KG1 (cell line): ENCODE results near the gene PNLDC1.
"Not testable (repeated sequence)": the region's sequence is repeated elsewhere in the genome, so short reads cannot be mapped to it uniquely, and the experiment has no call there.

Experiments used
- DNase-seq: peaks from one replicate; lab custom pipeline; 2025; lab: John Stamatoyannopoulos, UW

The PNLDC1 gene

DNA sequence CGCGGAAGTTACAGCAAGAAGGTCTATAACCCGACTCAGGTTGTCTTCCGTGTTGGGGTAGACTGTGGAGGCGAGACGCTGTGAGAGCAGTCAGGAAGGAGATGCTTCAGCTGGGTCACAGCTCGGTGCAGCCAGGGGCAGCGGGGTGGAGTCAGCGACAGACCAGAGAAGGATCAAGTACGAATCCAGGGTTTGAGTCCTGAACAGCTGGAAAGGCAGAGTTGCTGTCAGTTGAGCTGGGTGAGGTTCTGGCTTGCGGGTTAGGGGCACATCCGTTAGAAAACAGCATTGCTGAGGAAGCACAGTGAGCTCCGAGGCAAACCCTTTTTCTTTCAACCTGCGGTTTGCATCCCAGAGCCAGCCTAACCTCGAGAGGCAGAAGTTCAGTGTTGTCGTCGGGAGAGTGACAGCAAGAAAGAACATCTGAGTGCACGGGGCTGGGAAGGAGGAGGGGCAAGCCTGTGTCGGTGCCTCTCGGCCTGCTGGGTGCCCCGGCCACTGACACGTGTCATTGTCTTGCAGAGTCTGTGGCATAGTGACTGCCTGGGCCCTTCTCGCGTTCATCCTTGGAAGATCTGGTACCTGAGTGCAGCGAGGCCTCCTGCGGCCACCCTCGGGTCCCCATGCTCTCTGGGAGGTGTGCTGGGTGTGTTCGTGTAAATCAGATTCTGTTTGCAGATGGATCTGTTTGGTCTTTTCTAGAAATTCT is 20.0 kb downstream of the PNLDC1 start:
- DNase-seq: peak; percentile 70

DNA sequence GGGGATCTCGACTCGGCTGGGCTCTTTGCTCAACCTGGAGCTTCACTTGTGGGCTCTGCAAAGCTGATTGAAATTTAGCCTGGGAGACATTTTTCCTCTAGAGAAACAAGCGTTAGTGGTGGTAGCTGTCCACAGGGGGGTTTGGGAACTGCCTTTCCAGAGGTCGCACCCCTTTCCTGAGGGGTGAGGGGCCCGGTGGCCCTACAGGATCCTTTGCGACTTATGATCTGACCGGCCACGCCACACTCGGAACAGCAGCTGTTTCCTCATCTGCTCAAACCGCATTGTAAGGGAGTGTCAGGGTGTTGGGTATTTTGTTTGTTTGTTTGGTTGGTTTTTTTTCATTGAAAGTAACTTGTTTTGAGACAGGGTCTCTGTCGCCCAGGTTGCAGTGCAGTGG is 21.0 kb downstream of the PNLDC1 start:
- no peak for DNase-seq

DNA sequence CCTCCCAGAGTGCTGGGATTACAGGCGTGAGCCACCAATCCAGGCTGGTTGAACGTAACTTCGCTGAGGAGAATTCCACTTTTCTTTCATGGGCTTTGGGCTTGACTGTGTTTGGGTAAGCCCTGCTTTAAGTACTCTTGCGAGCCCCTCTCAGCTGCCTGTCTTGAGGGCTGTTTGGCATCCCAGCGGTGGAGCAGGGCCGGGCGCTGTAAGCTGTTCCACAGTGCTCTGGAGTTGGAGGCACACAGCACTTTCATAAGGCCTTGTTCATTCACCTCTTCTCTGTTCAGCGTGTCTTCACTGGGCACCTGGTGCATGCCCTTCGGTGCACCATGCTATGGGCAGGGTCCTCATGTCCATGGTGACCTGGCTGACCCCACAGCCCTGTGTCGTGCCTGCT is 21.6 kb downstream of the PNLDC1 start:
- DNase-seq: no peak

DNA sequence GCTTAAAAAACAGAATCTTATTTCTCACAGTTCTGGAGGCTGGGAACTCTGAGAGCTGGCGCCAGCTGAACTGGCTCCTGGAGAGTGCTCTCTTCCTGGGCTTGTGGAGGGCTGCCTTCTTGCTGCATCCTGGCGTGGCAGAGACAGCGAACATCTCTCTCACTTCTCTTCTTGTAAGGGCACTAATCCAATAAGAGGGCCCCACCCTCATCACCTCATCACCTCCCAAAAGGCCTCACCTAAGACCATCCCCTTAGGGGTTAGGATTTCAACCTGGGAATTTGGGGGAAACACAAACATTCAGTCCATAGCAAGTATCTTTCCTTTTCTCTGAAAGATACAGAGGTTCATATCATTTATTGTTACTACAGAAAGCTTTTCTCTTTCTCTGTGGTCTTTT is 23.9 kb downstream of the PNLDC1 start:
- DNase-seq: no peak

DNA sequence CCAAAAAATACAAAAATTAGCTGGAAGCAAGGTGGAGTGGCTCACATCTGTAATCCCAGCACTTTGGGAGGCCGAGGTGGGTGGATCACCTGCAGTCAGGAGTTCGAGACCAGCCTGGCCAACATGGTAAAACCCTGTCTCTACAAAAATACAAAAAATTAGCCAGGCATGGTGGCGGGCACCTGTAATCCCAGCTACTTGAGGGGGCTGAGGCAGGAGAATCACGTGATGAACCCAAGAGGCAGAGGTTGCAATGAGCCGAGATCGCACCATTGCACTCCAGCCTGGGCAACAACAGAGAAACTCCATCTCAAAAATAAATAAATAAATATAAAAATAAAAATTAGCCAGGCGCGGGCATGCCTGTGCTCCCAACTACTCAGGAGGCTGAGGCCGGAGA is 24.6 kb downstream of the PNLDC1 start:
- not testable (repeated sequence) for DNase-seq

DNA sequence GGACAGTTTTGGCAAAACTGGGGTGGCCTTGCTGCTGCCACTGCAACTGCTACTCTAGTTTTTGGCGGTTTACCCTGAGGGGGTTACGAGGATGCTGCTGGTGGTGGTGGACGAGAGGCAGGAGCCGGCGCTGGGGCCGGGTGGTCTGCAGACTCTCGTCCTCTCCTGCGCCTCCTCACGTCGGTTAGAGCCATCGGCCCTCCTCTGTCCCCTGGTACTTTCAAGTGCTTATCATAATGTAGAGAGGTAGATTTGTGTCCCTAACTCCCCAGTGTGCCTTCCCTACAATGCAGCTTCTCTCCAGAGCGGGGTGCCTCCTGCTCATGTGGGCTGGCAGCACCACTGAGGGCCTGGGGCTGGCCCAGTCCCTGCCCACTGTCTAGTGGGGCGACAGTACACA is 25.9 kb downstream of the PNLDC1 start:
- DNase-seq: no peak

DNA sequence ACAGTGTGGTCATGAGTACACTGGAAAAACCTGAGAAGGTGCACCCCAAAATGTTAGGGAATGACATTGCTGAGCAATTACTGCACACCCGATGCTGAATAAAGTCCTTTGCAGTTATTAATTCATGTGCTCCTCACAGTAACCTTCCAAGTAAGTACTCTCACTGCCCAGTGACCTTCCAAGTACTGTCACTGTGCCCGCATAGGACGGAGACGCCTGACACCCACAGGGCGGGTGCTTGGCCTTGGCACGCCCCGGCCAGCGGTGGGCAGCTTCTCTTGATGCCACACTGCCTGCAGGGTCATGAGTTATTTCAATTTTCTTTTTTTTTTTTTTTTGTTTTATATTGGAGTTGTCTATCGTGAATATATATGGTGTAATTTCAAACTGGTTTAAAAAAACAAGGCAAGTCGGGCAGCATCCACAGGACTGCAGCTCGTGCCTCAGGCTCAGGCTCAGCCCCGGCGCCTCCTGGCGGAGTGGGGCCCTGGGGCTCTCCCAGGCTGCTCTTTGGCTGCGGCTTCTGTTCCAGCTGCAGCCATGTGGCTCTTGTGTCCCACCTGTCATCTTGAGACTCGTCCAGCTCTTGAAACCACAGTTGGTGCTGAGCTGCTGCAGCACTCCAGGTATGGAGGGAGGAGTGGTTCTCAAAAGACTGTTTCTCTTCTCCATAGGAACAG is 27.0 kb downstream of the PNLDC1 start:
- DNase-seq: no peak

DNA sequence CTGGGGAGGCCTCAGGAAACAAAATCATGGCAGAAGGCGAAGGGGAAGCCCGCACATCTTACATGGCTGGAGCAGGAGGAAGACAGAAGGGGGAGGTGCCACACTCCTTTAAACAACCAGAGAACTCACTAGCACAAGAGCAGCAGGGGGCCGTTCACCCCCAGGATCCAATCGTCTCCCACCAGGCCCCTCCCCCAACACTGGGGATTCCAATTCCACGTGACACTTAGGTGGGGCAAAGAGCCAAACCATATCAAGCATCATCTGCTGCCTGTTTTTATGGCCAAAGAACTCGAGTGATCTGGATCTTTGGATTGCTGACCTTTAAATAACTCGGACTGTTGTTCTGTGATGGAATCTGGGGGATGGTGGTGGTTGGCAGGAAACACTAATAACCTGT is 28.0 kb downstream of the PNLDC1 start:
- no peak for DNase-seq

DNA sequence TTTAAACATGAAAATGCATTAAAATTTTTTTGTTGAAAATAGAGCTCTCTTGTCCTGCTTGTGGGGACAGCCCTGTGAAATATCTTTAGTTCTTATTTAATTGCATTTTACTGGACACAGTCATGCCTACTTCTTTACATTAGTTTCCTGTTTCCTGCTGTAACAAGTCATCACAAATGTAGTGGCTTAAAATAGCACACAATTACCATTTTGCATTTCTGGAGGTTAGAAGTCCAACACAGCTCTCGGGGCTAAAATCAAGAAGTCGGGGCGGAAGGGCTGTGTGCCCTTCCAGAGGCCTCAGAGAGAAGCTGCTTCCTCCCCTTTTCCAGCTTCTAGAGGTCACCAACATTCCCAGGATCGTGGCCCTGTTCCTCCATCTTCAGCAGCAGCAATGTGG is 29.4 kb downstream of the PNLDC1 start:
- peak; percentile 54 for DNase-seq

DNA sequence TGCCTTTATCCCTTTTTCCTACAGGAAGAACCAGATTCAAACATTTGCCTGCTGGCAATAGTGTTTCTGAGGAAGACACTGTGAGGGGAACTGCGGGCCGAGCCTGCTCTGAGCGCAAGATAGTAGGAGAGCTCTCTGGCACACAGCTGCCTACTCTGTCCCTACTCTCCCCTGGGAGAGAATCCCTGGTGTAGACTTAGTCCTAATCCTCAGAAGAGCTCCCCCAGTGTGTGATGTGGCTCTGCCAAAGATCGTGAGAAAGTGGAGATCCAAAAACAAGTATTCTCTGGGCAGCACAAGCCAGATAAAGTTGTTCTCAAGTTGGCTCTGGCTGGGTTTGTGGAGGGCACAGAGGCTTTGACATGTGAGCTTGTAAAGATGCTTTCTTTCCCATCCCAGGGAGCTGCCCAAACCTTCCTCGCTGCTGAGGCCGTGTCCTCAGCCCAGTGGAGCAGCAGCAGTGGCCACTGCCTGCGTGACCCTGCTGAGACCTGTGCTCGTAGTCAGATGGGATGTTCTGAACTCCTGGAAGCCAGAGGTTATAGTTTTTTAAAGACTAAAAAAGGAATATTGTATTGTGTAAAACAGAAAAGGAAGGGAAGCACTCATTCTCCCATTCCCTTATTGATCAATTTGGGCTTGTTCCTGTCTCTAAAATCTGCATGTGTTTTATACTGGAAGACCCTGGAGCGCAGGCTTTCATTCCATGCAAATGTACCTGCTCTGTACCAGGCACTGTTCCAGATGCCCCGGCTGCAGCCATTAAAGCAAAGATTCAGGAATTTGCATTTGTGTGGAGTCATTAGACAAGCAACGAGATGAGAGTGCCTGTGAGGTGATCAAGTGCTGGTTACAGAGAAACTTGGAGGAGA is 30.7 kb downstream of the PNLDC1 start:
- DNase-seq: no peak

DNA sequence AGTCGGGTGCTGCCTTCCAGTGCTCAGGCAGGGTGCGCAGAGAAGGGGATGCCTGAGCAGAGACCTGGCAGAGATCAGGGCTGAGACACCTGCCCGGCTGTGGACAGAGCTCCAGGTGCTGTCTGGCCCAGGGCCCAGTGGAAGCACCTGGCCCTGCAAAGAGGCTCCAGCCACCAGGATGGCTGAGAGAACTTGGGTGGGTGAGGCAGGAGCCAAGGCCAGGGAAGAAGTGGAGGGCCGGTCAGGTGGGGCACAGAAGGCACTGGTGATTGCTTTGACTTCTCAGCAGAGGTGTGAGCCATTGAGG is 31.2 kb downstream of the PNLDC1 start:
- no peak for DNase-seq

DNA sequence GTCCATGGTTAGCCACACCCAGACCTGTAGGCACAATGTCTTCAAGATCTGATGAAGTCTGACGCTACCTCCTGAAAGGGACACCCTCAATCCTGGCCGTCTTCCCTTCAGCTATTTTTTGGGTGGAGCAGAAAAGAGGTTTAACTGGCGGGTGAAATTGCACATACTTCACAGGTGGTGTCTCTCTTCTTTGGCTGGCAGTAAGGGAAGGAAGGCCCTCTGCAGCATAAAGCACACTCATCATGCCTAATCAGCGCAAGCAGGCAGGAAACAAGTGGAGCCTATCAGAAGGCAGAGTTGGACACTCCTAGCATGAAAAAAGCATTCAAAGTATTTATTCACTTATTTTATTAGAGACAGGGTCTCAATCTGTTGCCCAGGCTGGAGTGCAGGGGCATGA is 32.9 kb downstream of the PNLDC1 start:
- DNase-seq: no peak

DNA sequence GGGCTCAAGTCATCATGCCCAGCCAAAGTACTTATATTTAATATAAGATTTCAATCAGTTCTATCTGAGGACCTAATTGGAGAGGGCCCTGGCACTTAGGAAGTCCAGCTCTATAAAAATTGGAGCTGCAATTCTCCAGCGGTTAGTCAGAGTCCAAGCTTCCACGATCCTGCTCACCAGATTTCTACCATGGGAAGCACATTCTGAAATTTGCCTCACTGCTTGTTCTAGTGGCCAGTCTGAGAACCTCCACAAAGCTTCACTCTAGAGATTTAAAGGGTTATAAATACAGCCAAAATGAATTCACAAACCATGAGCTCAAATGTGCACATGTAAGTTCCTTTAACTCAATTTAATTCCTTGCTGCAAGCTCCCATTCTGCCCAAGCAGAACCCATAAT is 33.5 kb downstream of the PNLDC1 start:
- no peak for DNase-seq

DNA sequence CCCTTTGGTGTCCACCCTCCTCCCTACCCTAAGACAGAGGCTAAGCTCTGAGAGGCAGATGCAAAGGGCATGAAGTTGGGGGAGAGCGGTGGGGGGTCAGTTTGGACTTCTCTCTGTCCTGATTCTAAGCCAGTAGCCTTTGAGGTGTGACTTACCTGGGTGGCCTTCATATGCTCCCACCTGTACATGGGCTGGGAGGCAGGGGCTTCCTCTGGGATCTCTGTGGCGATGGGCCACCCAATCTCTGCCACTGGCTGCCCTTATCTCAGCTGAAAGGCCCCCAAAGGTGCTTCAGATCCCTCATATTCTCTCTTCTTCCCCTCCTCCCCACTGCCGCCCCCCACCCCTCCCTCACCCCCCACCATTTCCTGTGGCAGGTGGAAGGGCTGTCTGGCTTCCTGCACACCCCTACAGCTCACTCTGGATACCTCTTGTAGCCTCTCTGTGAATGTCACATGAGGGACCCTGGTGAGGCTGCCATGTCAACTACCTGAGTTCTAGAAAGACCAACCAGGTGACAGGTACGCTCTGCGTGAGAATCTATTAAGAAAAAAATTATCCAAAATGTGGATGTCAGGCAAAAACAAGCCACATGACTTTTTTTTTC is 34.0 kb downstream of the PNLDC1 start:
- no peak for DNase-seq

DNA sequence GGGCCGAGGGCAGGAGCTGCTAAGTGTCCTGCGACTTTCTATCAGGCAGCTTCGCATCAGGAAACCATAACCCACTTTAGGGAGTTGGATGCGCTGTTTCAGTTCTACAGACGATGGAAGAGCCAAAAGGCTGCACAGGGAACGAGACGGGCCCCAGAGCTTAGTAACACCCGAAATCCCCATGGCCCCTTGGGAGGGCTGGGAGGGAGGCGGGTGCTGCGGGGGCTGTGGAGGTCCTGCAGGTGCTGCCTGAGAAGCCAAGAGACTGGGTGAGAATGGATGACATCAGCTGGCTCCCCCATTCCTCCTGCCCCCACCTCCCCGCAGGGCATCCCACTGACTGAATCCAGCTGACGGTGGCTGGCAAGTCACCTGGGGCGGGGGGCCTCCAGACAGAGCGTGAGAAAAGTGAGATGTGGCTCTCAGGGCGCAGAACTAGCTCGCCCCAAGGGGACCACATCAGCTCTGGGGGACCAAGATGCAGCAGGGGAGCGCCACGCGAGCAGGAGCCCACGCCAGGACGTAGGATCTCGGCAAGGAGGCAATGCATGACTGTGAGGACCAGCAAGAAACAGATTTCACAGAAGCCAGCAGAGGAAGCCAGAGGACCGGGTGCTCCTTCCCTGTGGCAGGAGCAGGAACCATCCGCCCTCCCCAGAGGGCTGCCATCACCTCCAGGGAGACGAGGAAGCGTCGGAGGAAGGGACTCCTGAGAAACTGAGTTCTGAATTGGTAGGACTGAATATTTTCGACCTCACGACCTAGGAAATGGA is 36.8 kb downstream of the PNLDC1 start:
- no peak for DNase-seq

DNA sequence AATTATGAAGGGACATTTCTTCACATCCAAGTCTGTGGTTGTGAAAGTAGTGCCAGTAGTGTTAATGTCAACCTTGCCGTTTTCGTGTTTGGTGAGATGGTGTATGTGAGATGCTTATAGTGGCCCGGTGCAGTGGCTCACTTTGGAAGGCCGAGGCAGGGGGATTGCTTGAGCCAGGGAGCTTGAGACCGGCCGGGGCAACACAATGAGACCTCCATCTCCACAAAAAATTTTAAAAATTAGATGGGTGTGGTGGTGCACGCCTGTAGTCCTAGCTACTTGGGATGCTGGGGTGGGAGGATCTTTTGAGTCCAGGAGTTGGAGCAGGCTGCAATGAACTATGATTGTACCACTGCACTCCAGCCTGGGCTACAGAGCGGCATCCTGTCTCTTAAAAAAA is 37.4 kb downstream of the PNLDC1 start:
- no peak for DNase-seq

DNA sequence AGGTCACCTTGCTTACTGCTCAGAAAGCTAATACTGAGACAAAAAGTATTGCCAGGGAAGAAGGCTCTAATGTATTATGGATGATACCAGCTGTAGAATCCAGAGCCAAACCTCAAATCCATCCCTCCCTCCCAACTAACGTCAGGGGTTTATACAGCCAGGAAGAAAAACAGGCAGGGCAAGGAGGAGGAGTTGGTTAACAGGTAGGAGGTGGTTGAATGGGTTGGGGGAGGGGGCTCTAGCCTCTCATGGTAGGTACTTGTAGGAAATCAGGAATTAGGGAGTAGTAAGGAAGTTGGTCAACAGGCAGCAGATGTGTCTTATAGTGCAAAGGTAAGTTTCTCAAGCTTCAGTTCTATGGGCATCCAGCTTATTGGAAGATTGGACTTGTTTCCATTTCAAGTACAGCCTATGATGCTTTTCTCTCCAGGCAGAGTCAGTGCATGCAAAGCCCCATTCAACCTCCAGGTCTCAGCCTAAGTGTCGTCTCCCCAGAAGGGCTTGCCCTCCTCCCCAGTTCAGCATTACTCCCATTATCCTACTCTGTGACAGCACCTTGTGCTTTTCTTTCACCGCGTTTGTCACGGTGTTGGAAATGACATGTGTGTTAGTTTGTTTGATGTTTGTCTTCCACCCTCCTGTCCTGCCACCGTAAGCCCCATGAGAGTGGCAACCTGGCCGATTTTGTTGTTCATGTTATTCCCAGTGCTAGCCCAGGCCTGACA is 38.1 kb downstream of the PNLDC1 start:
- DNase-seq: no peak

DNA sequence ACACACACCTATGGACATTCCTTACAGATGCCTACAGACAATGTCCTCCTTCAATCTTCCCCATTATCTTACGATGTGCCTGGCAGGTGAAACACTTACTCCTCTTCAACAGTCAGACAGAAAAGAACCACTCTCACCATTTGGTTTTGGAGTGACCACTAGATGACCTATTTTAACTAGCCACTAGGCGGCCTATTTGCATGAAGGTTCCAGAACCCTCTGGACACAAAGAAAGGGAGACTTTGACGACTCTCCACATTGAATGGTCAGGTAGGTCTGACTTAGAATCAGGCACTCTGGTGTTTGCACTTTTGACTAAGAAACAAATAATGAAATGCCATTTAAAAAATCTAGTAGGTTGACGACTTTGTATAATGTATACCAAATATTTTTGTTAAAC is 42.0 kb downstream of the PNLDC1 start:
- DNase-seq: no peak

DNA sequence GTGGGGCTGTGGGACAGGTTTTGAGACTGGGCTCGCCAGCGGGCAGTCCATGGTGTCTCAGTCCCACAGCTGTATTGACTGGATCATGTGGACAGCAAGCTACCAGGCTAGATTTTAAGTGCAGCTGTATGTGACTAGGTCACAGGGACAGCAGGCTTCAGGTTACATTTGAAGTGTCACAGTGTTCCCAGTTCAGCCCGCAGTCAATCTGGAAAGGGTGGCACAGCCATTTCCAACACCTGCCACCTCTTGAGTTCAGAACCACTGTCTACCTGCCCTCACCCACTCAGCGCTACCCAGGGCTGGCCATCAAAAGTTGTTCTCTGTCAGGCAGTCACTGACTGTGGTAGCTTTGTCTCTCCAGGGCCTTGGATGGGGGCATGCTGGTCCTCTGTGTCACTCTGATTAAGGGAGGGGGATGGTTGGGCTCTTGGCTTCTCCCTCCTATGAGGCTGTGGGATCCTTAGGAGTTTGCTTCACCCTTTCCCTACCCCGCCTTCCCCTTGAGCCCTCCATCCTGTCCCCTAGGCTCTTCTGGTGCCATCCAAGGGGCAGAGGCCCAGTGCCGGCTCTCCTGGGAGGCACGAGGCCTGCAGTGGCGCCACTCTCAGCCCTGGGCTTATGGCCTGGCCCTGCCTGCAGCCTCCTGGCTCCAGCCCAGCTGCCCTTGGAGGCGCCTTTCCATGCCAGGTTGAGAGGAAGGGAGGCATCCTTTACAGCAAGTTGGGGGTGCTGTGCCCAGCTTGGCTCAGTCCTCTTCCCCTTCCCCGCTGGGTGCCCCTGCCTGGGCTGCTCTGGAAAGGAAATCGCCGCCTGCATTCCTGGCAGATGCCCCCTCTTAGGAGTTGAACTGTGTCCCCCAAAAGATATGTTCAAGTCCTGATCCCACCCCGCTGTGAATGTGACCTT is 44.9 kb downstream of the PNLDC1 start:
- DNase-seq: no peak

DNA sequence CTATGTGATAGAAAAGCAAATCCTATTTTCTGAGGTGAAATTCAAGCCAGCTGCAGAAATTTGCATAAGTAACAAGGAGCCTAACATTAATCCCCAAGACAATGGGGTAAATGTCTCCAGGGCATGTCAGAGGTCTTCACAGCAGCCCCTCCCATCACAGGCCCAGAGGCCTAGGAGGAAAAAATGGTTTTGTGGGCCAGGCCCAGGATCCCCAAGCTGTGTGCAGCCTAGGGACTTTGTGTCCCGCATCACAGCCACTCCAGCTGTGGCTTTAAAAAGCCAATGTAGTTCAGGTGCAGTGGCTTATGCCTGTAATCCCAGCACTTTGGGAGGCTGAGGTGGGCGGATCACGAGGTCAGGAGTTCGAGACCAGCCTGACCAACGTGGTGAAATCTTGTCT is 48.5 kb downstream of the PNLDC1 start:
- not testable (repeated sequence) for DNase-seq
